LNCaP clone FGC (cell line): ENCODE measurements around the gene RAB20.

ENCODE experiments used
- DNase-seq: peaks from one replicate; pipeline ENCODE4 v3.0.0-alpha.2; 2011; ENCODE audit warnings: low read depth
- H3K4me3 ChIP-seq: 2 replicates; pipeline ENCODE4 v1.5.1; 2011; ENCODE audit warnings: mild to moderate bottlenecking, low read depth, low read length, control low read depth
- CTCF ChIP-seq: IDR thresholded peaks from 2 replicates; pipeline ENCODE4 v1.5.1; 2012; ENCODE audit warnings: mild to moderate bottlenecking; ENCODE audit not compliant: control insufficient read depth, insufficient read depth; ENCODE audit errors: extremely low read depth

RAB20 gene

GRCh38 chr13:110511509-110512181 lies 49.9 kb downstream of the RAB20 start:
- no peak for DNase-seq

GRCh38 chr13:110509971-110510786 lies 51.3 kb downstream of the RAB20 start:
- H3K4me3 ChIP-seq: no peak overlapping the region
- DNase-seq: no peak
- TF ChIP-seq CTCF: no peak

More at GRCh38 chr13:110511509-110512181, 49.9 kb downstream of the RAB20 start:
- no peak for TF ChIP-seq CTCF
- no peak overlapping the region for H3K4me3 ChIP-seq

GRCh38 chr13:110509478-110509926 lies 52.0 kb downstream of the RAB20 start:
- no peak for DNase-seq
- no peak overlapping the region for H3K4me3 ChIP-seq
- no peak for TF ChIP-seq CTCF

- DNase-seq: peak; percentile 53
- TF ChIP-seq CTCF: peak; percentile 20; the same call in 1 of the 2 replicates
- H3K4me3 ChIP-seq: peak overlapping the region; percentile 18; the same call in 1 of the 2 replicates
Observed at GRCh38 chr13:110507678-110508381, 53.7 kb downstream of the RAB20 start.

- DNase-seq: peak; percentile 86
- no peak for TF ChIP-seq CTCF
- H3K4me3 ChIP-seq: peak overlapping the region; percentile 18; the same call in 1 of the 2 replicates
Observed at GRCh38 chr13:110506859-110507566, 54.5 kb downstream of the RAB20 start.

GRCh38 chr13:110506396-110506795 lies 55.1 kb downstream of the RAB20 start:
- DNase-seq: no peak
- H3K4me3 ChIP-seq: no peak overlapping the region
- no peak for TF ChIP-seq CTCF
